ENCODE measurements around the gene SF1. TPM values are rescaled to one million over a fixed set of nuclear protein-coding genes. Genes with fewer than 3 reads are reported as not detected.

The SF1 gene
- total RNA-seq, 1 donor from 2014 or later = 415 TPM

- Mint-ChIP-seq H3K36me3 (ENCODE audit: unreplicated experiment) (no peaks in the 10 kb centered on the region), H3K4me3 (ENCODE audit: unreplicated experiment) (peak overlapping the region; percentile 94), H3K27ac (ENCODE audit: unreplicated experiment) (no peak overlapping the region), H3K4me1 (ENCODE audit: low read depth, unreplicated experiment) (peaks cover 9% of the 10 kb centered on the region), H3K9me3 (ENCODE audit: unreplicated experiment) (peaks cover 8% of the 10 kb centered on the region), H3K27me3 (ENCODE audit: unreplicated experiment) (peaks cover 11% of the 10 kb centered on the region)
- DNase-seq = no peak
- TF ChIP-seq CTCF (IDR thresholded peaks at IDR 0.05; ENCODE audit: partially characterized antibody, unreplicated experiment) = no peak
Observed at GRCh38 chr11:64804346-64805210, 26.2 kb upstream of the SF1 start.

DNA sequence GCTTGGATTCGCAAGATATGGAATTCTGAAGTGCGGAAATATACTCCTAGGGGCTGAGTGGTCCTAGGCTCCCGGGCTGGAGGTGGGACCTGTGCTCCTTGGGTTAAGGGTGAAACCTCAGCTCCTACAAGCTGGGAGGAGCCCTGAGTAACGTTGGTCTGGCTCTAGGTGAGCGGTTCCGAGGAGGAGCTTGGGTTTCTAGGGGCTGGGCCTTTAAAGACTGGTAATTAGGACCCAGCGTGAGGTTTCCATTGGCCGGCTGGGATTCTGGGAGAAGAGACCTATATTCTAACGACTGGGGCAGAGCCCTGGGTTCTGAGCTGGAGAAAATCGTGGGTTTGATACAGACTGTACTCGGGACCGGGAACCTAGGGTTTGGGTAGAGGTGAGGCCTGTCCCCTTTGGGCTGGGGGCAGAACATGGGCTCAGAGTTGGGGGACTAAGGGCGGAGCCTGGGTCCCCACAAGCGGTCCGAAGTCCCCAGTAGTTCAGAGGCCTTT, 25.6 kb upstream of the SF1 start:
- Mint-ChIP-seq H3K4me1 (ENCODE audit: low read depth, unreplicated experiment) (peaks cover 7% of the 10 kb centered on the region), H3K36me3 (ENCODE audit: unreplicated experiment) (no peaks in the 10 kb centered on the region), H3K27me3 (ENCODE audit: unreplicated experiment) (peaks cover 12% of the 10 kb centered on the region), H3K4me3 (ENCODE audit: unreplicated experiment) (peak overlapping the region; percentile 94), H3K27ac (ENCODE audit: unreplicated experiment) (peak overlapping the region; percentile 85), H3K9me3 (ENCODE audit: unreplicated experiment) (peaks cover 6% of the 10 kb centered on the region)
- no peak for TF ChIP-seq CTCF (IDR thresholded peaks at IDR 0.05; ENCODE audit: partially characterized antibody, unreplicated experiment)
- no peak for DNase-seq

- Mint-ChIP-seq H3K9me3 (ENCODE audit: unreplicated experiment) (peaks cover 6% of the 10 kb centered on the region), H3K4me3 (ENCODE audit: unreplicated experiment) (peak within 1 kb of the TSS; percentile 94), H3K27ac (ENCODE audit: unreplicated experiment) (peak within 1 kb of the TSS; percentile 85), H3K27me3 (ENCODE audit: unreplicated experiment) (peaks cover 17% of the 10 kb centered on the region), H3K4me1 (ENCODE audit: low read depth, unreplicated experiment) (peaks cover 7% of the 10 kb centered on the region), H3K36me3 (ENCODE audit: unreplicated experiment) (no peaks in the 10 kb centered on the region)
- DNase-seq = peak; percentile 87
- no peak for TF ChIP-seq CTCF (IDR thresholded peaks at IDR 0.05; ENCODE audit: partially characterized antibody, unreplicated experiment)
Observed at GRCh38 chr11:64803158-64803845, 25.0 kb upstream of the SF1 start, which contains the start of gene MAP4K2. MAP4K2 (minus strand) TSS chr11:64803214; CDS start chr11:64803149, 65 bp downstream.

- no peak for DNase-seq
Observed at GRCh38 chr11:64802370-64803157, 24.2 kb upstream of the SF1 start.

More at GRCh38 chr11:64802370-64803157, 24.2 kb upstream of the SF1 start:
- TF ChIP-seq CTCF (IDR thresholded peaks at IDR 0.05; ENCODE audit: partially characterized antibody, unreplicated experiment) = no peak
- Mint-ChIP-seq H3K4me1 (ENCODE audit: low read depth, unreplicated experiment) (peaks cover 7% of the 10 kb centered on the region), H3K9me3 (ENCODE audit: unreplicated experiment) (peaks cover 6% of the 10 kb centered on the region), H3K27me3 (ENCODE audit: unreplicated experiment) (peaks cover 17% of the 10 kb centered on the region), H3K36me3 (ENCODE audit: unreplicated experiment) (no peaks in the 10 kb centered on the region), H3K27ac (ENCODE audit: unreplicated experiment) (no peak overlapping the region), H3K4me3 (ENCODE audit: unreplicated experiment) (peak overlapping the region; percentile 42)
